ENCODE data around the gene GOLGA2. TPM values are rescaled to one million over a fixed set of nuclear protein-coding genes. Genes with fewer than 3 reads are reported as not detected.
"Not testable (repeated sequence)": the region's sequence is repeated elsewhere in the genome, so short reads cannot be mapped to it uniquely, and the experiment has no call there.

GOLGA2 gene
- total RNA-seq, 1 experiment from 2014 or later = 76.5 TPM

GRCh38 chr9:128292009-128292408, 16.2 kb upstream of the GOLGA2 start:
- DNase-seq (ENCODE audit: low read depth) = no peak

- DNase-seq (ENCODE audit: low read depth) = no peak
Measured at GRCh38 chr9:128288273-128289004, 12.6 kb upstream of the GOLGA2 start.

- no peak for DNase-seq (ENCODE audit: low read depth)
Measured at GRCh38 chr9:128286440-128286839, 10.6 kb upstream of the GOLGA2 start.

DNA sequence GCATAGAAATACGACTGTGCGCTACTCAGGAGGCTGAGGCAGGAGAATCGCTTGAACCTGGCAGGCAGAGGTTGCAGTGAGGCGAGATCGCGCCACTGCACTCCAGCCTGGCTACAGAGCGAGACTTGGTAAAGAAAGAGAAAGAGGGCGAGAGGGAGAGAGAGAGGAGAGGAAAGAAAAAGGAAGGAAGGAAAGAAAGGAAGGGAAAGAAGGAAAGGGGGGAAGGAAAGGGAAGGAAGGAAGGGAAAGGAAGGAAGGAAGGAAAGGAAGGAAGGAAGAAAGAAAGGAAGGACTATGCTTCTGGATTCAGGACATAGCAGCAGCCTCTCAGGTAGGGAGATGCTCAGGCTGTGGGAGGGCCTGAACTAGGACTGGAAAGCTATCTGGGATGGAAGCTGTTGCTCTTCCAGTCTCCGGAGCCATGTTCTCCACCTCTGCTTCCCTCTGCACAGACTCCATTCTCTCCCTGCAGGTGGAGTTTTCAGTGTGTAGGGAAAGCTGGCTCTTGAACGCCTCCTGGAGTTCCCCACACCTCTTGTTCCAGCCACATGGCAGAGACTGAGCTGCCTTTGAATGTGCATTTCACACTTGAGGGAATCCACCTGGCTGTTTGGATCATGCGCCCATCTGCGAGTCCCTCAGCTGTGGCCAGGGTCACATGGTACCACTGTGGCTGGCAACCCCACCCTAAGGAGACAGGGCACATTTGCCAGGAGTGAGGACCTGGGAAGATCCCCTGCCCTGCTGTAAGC, 9.4 kb upstream of the GOLGA2 start:
- DNase-seq (ENCODE audit: low read depth) = no peak

GRCh38 chr9:128282500-128282899, 6.7 kb upstream of the GOLGA2 start:
- no peak for DNase-seq (ENCODE audit: low read depth)

DNA sequence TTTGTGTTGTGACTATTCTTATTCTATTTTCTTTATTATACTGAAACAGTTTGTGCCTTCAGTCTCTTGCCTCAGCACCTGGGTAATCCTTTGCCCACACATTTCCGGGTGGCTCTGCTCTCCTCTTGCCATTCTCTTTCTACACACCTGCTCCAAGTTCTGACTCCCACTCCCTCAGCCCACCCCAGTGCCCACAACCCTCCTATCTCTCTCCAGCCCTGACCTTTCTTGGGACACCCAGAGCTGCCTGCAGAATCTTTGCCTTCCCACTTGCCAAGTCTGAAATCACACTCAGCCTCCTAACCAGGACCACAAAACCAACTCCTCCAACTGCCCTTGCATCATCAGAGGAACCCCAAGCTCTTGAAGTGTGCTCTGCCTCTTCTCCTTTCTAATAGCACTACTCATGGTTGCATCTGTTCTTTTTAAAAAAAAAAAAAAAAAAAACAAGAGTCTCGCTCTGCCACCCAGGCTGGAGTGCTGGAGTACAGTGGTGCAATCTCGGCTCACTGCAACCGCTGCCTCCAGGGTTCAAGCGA, 4.3 kb upstream of the GOLGA2 start:
- DNase-seq (ENCODE audit: low read depth) = no peak

GRCh38 chr9:128279088-128280073, 3.6 kb upstream of the GOLGA2 start:
- DNase-seq (ENCODE audit: low read depth) = not testable (repeated sequence)

DNA sequence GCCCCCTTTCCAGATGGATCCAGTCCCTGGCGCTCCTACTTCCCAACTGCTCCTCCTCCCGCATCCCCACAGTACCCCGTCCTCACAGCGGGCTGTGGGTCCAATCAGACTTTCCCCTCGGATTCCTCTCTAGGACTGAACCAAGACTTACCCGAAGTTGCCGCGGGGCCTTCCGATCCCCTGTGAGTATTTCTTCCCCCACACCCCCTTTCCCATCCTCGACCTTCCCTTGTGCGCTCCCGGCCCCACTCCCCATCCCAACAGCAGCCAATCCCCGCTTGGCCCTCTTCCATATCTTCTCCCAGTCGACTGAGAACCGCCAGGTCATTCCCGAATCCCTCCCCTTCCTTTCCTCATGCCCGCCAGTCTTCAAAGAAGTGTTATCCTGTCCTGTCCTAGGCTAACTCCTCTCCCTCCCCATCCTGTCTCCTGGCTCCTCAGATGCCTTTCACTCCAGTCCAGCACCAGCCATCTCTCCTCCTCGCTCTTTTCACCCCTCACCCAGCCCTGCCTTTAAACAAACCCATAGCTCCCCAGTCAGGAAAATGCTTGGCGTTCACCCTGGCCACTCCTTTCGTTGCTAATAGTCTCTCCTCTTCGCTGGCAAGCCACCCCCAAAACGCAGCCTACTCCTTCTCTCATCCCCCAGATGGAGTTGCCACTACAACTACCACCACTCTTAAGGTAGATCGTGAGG, 915 bp upstream of the GOLGA2 start:
- DNase-seq (ENCODE audit: low read depth) = peak; percentile 19

DNA sequence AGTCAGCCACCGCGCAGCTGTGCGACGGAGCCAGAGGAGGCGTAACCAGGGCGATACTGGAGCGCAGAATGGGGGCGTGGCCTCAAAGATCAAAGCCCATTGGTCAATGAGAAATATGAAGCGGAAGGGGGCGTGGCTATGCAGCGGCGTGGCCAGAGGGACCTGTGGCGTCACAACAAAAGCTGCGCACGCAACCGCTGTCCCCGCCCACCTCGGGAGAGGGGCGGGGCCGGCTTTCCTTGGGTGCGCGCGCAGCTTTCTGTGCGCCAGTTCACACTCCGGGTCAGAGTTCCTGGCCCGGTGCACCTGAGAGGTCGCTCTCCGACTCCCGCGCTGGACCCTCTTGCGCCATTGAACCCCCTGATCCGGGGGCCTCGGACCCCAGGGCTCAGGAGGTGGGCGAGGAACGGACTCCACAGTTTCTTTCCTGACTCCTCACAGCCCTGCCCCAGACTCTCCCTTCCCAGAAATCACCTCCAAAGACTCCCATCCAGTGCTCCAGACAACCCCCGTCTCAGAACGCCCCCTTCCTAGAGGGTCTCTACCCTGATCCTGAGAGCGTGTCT, 284 bp upstream of the GOLGA2 start, which contains the start of gene SWI5:
Gene SWI5 (plus strand): TSS at position 269 of the 566 bp plus-strand sequence.
- peak; percentile 99 for DNase-seq (ENCODE audit: low read depth)

GRCh38 chr9:128274245-128274644, 1.6 kb downstream of the GOLGA2 start:
- no peak for DNase-seq (ENCODE audit: low read depth)

- no peak for DNase-seq (ENCODE audit: low read depth)
Measured at GRCh38 chr9:128271512-128271911, 4.3 kb downstream of the GOLGA2 start.

GRCh38 chr9:128271112-128271511, 4.7 kb downstream of the GOLGA2 start:
- DNase-seq (ENCODE audit: low read depth) = no peak

- DNase-seq (ENCODE audit: low read depth) = no peak
Measured at GRCh38 chr9:128266868-128267590, 8.8 kb downstream of the GOLGA2 start.

DNA sequence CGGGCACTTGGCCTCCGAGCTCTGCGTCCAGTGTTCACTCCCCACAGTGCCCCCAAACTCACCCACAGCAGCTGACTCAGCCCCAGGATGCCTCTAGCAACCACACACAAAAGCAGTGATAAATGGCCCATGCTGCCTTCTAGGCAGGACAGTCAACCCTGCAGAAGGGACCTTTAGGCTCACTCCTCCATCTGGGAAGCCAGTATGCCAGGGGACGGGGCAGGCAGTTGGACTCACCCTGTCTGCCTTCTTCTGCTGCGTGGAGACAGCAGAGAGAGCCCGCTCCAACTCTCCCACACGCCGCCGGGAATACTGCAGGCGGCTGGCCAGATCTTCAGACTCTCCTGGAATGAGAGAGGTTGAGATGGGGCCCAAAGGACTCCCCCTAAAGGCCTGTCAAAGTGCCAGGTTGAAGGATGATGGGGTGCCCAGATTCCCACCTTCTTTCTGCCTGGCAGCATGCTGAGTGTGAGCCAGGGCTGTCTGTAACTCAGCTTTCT, 10.4 kb downstream of the GOLGA2 start:
- DNase-seq (ENCODE audit: low read depth) = no peak

GRCh38 chr9:128262687-128263086, 13.1 kb downstream of the GOLGA2 start:
- DNase-seq (ENCODE audit: low read depth) = no peak

GRCh38 chr9:128260340-128260739, 15.5 kb downstream of the GOLGA2 start:
- no peak for DNase-seq (ENCODE audit: low read depth)

DNA sequence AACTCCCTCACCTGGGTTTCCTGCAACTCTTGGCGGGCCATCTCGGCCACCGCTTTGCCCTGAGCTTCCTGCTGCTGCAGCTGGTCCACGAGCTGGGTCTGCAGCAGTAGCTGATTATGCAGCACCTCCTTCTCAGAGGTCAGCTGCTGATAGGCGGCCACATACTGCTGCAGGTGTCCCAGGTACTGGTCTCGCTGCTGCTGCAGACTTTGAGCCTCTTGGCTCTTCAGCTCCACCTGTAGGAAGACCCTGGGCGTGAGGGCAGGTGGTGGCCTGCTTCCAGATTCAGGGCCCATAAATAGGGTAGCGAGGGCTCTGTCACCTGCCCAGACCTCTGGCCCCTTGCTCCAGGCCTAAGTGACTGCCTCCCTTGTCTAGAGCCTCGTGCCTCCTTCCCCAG, 16.7 kb downstream of the GOLGA2 start:
- no peak for DNase-seq (ENCODE audit: low read depth)

- no peak for DNase-seq (ENCODE audit: low read depth)
Measured at GRCh38 chr9:128258326-128258725, 17.5 kb downstream of the GOLGA2 start.

DNA sequence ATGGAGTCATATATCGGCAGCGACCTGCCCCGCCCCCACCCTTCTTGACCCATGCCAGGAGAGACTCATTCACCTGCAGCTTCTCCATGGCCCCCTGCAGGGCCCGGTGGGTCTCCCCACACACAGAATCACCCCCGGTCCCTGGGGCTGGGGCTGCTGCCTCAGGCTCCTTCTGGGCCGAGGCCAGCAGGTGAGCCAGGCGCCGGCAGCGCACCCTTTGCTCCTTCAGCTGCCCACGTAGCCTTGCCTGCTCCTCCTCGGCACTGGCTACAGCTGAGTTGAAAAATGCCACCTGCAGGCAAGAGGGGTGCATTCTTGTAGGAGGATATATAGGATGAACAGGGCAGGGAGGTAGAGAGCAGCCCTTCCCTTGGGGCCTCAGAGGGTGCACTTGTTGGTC, 17.9 kb downstream of the GOLGA2 start:
- no peak for DNase-seq (ENCODE audit: low read depth)

Measured in LHCN-M2 (cell line).